NCI-H1092 (cell line): ENCODE measurements around the gene MAP3K5.
"Not testable (repeated sequence)": the region's sequence is repeated elsewhere in the genome, so short reads cannot be mapped to it uniquely, and the experiment has no call there.

Experiments
- DNase-seq: peaks from one replicate; lab custom pipeline; 2025; lab: John Stamatoyannopoulos, UW

The MAP3K5 gene

DNA sequence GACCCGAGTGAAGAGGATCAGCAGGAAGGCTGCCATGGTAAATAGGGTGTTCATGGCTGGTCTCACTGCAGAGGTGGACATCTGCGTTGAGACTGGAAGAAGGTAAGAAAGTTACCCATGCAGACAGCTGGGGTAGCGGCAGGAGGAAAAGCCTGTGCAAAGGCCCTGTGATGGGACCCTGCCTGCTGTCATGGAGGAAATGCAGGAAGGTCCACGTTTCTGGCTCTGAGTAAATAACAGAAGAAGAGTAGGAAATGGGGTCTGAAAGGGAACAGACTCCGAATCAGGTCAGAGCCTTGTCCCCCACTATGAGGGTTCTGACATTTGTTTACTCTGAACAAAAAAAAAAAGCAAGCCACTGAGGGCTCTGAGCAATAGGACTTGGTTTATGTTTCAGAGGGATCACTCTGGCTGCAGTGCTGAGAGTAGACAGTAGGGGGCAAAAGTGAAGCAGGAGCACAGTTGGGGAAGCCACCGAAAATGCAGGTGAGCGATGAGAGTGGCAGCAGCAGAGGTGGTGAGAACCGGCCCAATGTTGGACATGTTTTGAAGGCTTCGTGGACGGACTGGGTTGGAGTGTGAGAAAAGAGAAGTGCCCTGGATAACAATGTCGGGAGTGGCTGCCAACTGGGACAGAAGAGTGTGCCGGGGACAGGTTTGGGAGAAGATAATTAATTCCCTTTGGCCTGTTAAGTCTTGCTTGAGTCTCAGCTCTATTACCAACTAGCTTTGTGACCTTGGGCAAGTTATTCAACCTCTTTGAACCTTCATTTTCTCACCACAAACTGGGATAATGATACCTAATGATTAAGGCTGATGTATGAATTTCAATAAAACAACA, 184.1 kb downstream of the MAP3K5 start:
- DNase-seq = no peak

DNA sequence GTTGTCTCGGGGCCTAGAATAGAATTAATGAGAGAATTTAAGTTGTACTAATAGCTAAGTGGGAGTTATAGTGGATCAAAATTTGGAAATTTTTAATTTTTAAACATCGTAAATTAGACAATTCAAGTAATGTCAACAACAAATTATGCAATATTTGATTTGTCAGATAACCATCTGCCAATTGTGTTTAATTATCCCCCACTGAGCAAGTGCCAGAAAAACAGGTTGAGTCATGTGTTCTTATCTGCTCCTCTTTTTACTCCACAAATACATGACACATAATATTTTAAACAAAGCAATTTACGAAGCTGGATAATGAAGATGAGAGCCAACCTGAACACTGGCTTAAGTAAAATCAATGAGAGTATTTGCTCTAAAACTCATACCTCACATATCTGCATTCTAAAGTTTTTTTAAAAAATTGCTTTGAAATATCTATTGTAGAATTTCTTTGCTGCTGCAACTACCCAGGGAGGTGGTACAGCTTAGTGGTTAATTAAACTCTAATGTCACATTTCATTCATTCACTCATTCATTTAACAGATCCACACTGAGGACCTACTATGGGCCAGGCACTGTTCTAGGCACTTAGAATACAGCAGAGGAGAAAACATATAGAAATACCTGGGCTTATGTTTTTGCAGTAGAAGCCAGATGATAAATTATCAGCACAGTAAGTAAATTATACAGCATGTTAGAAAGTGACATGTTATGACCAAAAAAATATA, 184.9 kb downstream of the MAP3K5 start:
- DNase-seq = no peak

DNA sequence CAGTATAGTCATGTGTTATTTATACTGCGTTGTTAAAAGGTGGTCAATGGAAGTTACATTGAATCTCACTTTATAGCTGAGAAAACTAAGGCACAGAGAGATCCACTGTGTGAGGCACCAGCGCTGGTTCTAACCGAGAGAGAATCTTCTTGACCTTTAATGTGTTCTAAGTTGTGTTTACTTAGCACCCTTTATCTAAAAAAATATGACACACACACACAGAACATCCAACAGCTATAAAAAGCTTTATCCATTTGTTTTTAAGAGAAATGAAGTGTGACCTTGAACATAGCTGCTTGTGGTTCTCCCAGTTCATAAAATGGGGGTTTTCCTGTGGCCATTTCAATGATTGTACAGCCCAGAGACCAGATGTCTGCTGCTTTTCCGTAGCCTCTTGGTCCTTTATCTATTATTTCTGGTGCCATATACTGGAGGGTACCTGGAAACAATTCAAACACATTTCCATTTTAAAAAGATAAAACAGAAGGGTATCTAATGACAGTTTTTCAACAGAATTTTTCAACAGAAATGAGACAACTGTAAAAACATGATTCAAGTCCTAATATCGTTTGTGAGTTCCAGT, 187.3 kb downstream of the MAP3K5 start:
- DNase-seq = no peak

DNA sequence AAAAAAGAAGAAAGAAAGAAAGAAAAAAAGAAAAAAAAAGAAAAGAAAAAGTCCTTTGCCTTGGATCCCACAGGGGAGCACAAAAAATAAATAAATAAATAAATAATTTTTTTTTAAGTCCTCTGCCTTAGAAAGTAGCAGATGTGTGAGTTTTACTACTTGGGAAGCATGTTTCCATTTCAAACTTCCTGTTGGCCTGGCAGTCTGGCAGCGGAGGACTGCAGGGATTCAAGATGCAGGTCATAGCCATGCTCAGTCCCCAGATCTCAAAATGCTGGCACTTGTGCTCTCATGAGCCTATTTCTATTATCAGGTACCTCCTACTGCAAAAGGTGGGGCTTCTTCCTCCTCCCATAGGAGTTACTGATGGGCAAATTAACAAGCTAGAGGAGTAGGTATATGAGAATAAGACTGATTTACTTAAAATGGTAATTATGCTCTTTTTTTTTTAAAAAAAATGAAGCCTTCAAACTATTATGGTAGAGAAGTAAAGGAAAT, 187.9 kb downstream of the MAP3K5 start:
- no peak for DNase-seq

DNA sequence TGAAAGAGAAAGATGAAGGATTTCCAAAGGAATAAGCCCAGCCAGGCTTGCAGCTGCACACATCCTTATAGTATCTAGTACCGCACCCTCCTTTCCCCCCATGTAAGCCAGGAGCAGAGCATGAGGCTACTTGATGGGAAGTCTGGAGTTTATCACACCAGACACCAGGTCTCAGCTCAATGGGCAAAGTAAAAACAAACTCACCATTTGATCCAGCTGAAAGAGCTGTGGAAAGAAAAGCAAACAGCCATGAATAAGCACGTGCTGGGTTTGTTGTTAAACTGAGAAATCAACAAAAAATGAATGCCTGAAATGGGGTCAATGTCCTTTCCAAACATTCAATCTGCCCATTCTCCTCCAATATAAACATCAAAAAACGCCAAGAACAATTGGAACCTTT, 191.5 kb downstream of the MAP3K5 start:
- no peak for DNase-seq

DNA sequence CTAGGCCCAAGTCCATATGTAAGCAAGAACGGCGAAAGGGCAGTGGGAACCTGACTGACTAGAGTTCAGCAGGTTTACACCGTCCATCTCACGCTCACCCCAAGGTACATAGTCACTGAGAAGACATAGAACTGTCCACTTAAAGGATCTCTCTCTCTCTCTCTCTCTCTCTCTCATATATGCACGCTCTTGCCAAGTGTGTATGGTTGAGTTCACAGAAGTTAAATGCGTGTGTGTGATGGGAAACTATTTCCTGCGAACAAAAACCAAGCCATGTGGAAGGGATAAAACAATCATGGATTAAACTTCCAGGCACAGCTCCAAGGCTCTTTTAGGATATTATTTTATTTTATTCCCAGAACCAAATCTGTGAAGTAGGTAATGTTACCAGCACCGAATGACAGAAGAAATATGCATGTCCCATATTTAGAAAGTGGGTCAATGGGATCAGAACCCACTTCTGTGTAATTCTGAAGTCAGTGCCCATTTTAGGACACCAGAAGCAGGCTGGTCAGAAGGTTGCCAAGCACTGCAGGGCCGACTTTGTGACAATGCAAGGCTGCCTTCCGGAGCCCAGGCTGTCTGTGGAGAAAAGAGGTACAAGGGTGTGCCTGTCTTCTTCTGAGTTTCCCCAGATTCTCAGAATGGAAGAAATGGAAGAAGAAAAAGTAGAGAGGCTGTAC, 192.8 kb downstream of the MAP3K5 start:
- DNase-seq = no peak

DNA sequence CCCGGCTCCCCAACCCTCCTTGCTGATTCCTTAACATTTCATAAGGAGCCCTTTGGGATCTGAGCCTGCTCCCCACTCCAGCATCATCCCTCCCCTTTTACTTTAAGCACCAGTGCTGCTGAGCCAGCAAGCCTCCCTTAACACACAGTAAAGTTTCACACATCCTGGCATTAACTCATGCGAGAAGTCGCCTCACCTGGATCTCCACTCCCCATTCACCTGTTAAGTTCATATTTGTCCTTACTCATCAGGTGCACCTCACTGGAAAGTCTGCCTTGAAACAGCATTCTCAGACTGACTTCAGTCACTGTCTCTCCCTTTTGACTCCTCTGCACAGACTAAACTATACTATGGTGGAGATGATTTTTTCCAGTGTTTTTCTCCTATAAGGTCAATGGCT, 194.2 kb downstream of the MAP3K5 start:
- no peak for DNase-seq

DNA sequence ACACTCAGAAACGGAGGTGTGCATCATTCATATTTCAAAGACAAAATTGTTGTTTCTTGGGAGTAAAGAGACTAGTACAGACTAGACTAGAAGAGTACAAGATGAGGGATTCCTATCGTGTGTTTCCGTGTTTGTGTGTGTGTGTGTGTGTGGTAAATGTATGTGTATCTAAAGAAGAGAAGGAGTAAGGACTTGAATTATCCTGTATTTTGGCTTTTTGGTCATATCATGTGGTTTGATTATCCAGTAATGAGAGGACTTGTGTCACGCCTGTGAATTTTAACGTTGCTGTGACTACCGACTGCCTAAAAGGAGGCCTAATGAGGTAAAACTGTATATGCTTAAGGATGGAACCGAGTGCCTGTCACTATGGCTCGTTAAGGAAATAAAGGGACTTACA, 197.6 kb downstream of the MAP3K5 start:
- no peak for DNase-seq

DNA sequence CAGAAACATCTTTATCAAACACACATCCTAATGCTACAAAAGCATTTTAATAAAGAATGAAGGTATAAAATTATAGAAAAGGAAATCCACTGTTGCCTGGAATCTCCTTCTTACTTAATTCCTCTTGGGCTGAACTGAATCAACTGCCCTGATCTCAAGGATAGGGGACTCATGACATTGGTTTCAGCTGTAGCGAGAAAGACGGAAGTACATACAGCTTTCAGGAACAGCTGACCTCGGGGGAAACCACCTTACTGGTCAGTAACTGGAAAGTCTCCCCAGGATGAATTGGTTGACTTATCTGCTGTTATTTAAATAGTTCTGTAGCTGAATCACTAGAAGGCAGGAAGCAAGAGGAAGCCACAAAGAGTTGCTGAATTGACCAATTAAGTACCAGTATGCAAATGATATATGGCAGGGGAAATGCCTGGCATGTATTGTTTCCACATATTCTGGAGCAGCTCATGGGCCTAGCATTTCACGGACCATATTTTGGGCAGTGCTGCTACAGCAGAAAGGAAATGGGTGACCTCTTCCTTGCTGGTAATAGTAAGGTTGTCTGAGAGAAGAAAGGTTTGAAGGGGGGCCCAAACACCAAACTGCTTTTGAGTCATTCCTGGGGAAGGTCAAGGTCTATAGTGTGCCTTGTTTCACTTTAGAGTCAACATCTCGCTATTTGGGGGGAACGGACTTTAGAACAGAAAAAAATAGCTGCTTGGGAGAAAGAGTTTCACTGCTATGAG, 198.4 kb downstream of the MAP3K5 start:
- DNase-seq = no peak

DNA sequence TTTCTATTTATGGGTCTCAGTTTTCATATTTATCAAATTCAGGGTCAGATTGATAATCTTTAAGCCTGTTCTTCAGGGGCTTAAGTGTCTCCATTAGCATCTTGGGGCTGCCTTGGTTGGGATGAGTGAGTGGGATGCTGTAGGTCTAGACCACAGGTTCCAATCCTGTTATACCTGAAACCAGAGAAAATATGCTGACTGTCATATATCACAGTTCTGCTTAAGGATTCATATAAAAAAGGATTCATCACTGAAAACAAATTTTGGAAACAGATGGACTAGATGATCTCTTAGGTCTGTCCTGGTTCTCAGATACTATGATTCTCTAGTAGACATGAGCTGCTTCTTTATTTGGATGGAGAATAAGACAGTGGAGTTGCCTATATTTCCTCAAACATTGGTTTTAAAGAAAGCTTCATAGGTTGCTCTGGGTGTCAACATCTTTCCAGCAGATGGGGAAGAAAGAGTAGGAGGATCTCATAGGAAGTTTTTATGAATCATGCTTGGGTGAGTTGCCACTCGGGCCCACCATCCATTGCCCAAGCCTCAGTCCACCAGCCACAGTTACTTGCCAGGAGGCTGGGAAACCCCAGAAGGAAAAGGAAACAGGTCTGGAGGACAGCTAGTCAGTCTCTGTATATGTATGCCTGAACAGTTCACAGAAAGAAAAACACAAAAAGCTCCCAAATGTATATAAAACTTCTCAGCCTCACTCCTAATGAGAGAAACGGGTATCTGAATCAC, 199.2 kb downstream of the MAP3K5 start:
- DNase-seq = no peak

DNA sequence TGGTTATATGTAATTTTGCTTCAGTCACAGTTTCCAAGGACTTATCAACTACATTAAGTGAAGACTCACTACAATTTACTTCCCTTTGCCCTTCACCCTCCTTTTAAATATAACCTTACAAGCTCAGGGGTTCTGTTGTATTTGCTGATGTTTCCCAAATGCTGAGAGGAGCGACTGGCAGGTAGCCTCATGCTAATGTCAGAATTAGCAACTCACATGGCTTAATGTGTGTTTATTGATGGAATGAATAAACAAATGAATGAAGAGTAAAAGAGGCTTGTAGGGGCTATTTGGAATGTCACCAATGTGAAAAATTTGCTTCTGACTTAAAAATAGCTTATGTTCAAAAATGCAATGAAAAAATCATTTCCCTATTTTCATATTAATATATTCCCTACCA, 200.7 kb downstream of the MAP3K5 start:
- no peak for DNase-seq

DNA sequence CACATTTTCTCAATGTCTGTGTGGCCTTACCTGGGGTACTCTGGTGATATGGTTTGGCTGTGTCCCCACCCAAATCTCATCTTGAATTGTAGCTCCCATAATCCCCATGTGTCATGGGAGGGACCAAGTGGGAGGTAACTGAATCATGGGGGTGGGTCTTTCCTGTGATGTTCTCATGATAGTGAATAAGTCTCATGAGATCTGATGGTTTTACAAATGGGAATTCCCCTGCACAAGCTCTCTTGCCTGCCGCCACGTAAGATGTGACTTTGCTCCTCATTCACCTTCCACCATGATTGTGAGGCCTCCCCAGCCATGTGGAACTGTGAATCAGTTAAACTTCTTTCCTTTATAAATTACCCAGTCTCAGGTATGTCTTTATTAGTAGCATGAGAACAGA, 201.4 kb downstream of the MAP3K5 start:
- not testable (repeated sequence) for DNase-seq

DNA sequence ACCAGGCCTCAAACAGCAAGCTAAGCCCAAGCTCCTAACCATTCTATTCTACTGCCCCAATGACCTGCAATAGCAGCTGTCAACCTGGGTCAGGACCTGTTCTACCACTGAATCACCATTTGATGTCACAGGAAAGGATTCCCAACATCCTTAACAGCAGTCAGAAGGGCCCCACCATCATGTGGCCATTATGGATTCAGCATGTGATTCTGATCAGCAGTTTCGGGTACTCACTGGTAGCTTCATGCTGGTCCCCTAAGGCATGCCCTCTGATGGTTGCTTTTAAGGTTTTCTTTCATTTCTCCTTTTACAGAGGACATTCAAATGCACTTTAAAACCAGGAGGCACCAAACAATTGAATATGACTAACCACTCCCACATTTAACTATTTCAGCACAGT, 204.8 kb downstream of the MAP3K5 start:
- no peak for DNase-seq

DNA sequence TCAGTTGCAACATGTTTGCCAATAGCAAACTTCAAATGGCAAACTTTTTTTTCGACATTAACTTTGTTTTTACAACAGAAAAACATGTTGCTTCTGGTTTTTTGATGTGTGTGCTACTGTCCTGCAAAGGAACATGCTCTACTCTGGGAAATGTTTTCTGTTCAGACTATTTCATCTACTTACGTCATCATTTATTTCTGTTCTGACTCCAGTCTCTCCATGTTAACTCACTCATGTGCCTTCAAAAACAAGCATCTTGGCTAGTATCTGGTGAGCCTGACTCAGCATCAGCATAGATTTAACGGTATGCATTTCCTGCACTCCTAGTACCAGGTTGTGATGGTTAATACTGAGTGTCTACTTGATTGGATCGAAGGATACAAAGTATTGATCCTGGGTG, 206.0 kb downstream of the MAP3K5 start:
- DNase-seq = no peak

DNA sequence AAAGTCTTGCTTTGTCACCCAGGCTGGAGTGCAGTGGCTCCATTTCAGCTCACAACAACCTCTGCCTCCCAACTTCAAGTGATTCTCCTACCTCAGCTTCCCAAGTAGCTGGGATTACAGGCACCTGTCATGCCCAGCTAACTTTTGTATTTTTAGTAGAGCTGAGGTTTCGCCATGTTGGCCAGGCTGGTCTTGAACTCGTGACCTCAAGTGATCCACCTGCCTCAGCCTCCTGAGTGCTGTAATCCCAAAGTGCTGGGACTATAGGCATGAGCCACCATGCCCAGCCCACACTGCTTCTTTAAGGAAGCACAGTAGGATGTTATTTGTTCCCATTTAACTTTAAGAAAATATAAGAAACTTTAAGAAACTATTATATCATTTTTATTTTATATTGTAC, 206.8 kb downstream of the MAP3K5 start:
- not testable (repeated sequence) for DNase-seq

DNA sequence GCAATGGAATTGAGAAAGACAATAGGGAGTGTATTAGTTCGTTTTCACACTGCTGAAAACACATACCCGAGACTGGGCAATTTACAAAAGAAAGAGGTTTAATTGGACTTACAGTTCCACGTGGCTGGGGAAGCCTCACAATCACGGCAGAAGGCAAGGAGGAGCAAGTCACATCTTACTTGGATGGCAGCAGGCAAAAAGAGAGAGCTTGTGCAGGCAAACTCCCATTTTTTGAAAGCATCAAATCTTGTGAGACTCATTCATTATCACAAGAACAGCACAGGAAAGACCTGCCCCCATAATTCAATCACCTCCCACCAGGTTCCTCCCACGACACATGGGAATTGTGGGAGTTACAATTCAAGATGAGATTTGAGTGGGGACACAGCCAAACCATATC, 208.0 kb downstream of the MAP3K5 start:
- DNase-seq = not testable (repeated sequence)

DNA sequence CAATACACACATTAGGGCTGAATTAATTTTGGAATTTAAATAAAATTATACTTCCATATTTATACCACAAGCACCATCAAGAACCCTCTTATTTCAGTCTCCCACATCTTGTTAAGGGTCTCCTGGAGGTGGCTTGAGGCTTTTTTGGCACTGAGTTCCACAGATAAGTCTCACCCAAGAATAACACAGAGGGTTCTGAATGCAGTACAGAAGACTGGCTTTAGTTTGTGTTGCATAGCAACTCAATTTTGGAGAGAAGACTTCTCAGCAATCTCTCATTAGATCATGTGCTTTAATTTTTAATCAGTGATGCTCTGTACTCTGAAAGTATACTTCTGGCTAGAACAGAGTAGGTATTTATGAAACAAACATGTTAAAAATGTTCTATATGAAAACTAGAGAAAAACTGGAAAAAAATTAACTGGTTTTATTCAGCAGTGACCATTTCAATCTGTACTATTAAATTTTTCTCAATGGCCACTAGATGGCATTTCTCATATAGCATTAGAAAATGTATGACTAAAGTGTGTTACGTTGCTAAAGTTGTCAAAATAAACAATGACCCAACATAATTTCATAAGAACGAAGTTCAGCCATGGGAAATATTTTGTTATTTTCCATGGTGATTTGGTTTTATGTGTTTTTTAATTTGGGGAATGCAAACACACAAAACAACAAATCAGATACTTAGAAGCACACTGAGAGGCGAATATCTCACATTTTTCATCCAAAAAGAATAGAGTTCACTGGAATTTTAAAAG, 209.4 kb downstream of the MAP3K5 start:
- no peak for DNase-seq

DNA sequence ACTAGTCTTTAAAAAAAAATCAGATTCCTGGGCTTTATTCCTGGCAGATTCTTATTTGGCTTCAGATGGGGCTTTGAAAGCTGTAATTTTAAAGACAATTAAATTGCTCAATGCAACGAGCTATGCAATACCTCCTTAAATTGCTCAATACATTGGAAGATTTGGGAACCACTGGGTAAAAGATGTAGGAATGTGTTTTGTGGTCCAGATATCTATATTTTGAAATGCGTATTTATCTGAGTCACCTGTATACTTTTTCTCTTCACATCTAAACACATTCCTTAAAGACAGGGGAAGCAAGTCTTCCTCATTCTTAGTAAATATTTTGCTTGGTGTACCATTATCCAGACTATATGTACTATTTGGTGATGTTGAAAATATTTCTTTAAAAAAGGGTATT, 212.5 kb downstream of the MAP3K5 start:
- no peak for DNase-seq

DNA sequence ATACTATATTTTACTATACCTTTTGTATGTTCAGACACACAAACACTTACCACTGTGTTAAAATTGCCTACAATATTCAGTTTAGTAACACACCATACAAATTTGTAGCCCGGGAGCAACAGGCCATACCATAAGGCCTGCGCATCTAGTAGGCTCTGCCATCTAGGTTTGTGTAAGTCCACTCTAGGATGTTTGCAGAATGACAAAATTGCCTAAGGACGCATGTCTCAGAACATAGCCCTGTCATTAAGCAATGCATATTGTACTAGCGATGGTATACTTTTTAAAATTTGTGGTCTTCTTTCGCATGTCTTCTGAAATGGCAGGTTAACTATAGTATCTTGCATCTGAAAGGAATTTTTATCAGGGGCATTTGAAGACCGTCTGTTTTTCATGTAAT, 215.5 kb downstream of the MAP3K5 start:
- no peak for DNase-seq

DNA sequence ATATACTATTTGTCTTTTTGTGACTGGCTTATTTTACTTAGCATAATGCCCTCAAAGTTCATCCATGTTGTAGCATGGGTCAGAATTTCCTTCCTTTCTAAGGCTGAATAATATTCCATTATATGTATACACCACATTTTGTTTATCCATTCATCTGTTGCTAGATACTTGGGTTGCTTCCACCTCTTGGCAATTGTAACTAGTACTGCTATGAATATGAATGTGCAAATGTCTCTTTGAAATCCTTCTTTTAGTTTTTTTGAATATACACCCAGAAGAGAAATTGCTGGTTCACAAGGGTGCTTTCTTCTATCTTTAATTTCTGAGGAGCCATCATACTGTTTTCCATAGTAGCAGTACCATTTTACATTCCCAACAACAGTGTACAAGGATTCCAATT, 220.8 kb downstream of the MAP3K5 start:
- no peak for DNase-seq
